ENCODE data around the gene ATP8A2.

Gene ATP8A2

DNA sequence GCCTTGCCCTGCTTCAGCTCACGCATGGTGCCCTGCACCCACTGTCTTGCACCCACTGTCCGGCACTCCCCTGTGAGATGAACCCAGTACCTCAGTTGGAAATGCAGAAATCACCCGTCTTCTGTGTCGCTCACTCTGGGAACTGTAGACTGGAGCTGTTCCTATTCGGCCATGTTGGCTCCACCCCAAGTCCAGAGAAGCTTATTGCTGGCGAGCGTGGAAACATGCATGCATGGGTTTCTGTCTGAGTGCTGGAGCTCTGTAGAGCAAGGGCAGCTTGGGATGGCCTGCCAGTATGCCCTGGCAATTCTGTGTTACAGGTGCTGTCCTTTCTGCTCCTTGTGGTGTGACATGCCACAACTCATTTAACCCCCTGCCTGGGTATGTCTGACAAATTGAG lies 527.2 kb downstream of the ATP8A2 start:
- no peak for DNase-seq

- no peak for DNase-seq
Measured at GRCh38 chr13:25899464-25899863, 527.7 kb downstream of the ATP8A2 start.

- no peak for DNase-seq
Measured at GRCh38 chr13:25899952-25900351, 528.2 kb downstream of the ATP8A2 start.

- peak; percentile 38 for DNase-seq
Measured at GRCh38 chr13:25901460-25902376, 529.9 kb downstream of the ATP8A2 start.

DNA sequence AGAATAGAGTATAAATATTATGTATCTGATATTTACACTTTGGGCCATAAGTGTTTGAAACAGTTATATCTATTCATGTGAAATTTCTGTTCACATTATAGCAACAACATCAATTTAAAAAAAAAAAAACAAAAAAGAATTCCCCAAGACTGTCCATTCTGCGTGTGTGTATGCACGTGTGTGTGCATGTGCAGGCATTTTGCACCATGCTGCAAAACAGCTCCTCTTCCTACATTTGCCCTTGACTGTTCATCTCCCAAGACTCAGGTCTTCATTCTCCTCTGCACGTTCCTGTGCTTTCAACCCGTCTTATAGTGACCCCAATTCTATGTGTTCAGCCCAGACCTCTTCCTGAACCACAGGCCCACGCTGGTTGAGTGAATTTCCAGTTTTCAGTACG lies 530.7 kb downstream of the ATP8A2 start:
- no peak for DNase-seq

GRCh38 chr13:25902891-25903341 lies 531.1 kb downstream of the ATP8A2 start:
- DNase-seq = no peak

DNA sequence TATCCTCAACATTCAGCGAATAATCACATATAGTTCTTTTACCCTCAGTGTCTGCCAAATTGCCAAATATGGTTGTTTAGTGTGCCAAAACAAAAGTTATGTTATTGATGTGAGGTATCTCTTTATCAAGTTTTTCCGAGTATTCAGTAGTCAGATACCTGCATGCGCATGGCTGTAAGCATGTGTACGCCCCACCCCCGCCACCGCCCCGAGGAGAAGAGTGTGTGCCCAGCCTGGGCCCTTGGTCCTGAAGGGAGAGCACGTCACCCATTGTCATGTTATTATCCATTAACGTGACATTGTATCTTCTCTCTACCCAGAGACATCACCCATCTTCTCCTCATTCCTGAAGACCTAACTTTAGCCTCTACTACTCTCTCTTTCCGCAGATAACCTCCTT lies 533.1 kb downstream of the ATP8A2 start:
- no peak for DNase-seq

- no peak for DNase-seq
Measured at GRCh38 chr13:25905611-25906010, 533.8 kb downstream of the ATP8A2 start.

DNA sequence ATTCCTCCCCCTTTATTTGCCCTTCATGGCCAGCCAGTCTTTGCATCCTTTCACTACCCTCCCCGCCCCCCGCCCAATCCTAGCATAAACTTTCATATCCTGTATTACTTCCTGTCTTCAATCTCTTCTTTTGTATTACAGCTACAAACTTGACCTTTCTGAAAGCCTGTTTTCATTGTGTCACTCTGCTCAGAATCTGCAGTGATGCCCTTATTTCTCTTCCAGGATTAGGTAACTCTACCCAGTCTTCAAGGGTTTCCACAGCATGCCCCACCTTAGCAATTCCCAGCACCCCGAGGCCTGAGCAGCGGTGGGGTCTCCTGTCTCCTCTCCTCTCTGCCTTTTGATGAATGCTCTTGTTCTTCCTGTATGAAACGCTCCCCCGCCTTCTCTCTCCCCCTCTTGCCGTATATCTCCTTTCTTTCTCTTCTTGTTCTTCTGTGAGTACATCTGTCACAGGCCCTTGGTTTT lies 534.5 kb downstream of the ATP8A2 start:
- no peak for DNase-seq

DNA sequence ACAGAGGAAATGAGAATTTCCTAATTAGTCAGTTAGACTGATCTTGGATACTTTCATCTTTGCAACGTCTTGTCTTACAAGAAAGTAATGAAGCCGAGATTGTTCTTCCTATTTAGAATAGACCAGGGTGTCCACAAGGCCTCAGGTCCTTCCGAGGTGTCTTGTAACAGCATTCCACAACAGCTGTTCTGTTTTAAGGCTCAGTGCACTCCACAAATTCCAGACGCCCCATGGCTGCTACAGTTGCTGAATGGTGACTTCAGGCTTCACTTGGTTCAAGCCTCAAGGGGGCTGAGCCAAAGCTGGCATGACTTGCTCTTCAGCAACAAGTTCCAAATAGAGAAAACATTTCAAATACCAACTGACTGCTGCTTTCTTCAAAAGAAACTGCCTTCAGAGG lies 536.6 kb downstream of the ATP8A2 start:
- DNase-seq = no peak

DNA sequence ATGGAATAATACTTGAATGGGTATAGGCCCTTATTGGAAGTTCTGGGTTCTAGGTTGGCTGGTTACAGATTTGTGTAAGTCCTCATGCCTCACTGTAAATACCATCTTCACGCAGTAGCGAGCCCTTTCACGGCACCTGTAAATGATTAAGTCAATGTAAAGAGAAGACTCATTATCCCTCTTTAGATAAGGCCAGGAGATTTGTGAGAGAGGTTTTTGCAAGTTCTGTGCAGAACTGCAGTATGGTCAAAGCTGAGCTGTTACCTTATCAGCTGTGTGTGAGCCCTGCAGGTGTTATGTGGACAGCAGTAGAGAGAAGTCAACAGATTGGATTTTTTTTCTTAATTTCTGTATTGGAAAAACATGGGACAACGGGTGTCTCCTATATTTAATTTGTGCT lies 538.5 kb downstream of the ATP8A2 start:
- DNase-seq = no peak

- DNase-seq = no peak
Measured at GRCh38 chr13:25910991-25911419, 539.2 kb downstream of the ATP8A2 start.

- no peak for DNase-seq
Measured at GRCh38 chr13:25912961-25913360, 541.2 kb downstream of the ATP8A2 start.

GRCh38 chr13:25915840-25916518 lies 544.2 kb downstream of the ATP8A2 start:
- no peak for DNase-seq

GRCh38 chr13:25920277-25920676 lies 548.5 kb downstream of the ATP8A2 start:
- no peak for DNase-seq

DNA sequence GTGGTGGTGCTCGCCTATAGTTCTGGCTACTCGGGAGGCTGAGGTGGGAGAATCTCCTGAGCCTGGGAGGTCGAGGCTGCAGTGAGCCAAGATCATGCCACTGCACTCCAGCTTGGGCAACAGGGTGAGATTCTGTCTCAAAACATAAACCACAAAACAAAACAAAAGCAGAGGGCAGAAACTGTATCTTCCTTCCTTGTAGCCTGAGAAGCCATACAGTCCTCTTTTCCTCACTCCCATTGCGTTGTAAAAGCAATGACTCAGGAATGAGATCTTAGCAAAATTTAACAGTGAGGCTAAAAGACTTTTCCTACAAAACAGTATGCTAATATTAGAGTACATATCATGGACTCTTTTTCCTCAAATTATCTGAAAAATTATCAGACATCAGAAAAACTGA lies 549.2 kb downstream of the ATP8A2 start:
- DNase-seq = no peak

DNA sequence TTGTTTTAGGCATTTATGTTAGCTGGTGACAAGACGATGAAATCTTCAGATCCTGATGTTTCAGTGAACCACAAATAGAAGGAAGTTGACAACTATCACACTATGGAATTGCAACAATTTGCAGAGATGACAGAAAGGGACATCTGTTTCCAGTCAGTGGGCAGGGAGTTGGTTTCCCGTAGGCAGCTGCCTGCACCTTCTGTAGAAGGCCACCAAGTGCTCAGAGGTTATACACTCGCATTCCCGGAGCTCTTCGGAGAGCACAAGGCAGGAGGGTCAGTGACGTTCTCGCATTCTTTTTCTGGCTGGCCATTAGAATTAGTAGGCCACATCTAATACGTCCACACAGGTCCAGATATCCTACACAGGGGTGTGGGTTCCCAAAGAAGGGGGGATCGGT lies 550.6 kb downstream of the ATP8A2 start:
- no peak for DNase-seq

GRCh38 chr13:25923217-25924085 lies 551.7 kb downstream of the ATP8A2 start:
- DNase-seq = no peak

GRCh38 chr13:25927363-25927762 lies 555.6 kb downstream of the ATP8A2 start:
- DNase-seq = no peak

GRCh38 chr13:25927932-25928331 lies 556.2 kb downstream of the ATP8A2 start:
- no peak for DNase-seq

- no peak for DNase-seq
Measured at GRCh38 chr13:25928941-25929505, 557.2 kb downstream of the ATP8A2 start.

DNA sequence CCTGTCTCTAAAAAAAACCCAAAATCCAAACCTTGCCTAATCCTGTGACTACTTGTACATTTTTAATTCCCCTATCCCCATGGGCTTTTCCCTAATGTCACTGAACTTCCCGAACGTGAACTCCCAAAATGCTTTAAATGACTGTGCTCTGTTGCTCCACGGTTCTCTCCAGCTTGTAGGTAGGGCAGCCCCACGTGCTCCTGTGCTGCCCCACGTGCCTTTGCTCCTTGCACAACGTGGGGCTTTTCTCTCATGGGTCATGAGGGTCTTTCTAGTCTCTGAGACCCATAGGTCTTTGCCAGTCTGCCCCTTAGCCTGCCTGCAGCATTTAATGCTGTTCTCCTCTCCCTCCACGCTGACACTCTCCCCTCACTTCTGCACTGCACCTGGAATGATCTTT lies 558.0 kb downstream of the ATP8A2 start:
- no peak for DNase-seq

DNA sequence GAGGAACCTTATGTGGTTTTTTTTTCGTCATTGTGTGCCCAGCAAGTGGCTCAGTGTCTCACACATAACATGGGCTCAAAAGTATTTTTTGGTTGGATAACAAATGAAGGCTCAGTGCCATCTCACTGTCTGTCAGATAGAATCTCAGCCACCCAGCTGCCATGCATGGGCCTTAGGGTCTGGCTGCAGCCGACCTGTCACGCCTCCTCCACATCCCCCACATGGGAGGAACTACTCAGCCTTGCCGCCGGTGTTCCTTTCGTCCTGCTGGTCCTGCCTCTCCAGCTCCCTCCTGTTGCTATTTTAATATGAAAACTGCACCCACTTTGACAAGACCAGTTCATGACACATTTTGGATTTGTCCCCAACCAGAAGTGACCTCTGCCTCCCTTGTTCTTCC lies 558.9 kb downstream of the ATP8A2 start:
- no peak for DNase-seq
